Measurements from ENCODE around the gene DDIT3. TPM values are rescaled to one million over a fixed set of nuclear protein-coding genes. Genes with fewer than 3 reads are reported as not detected.

Gene DDIT3
- total RNA-seq, 1 experiment from 2014 or later: 61.9 TPM

- peak; percentile 38 for DNase-seq (ENCODE audit: low spot score)
- ChIA-PET CTCF (no interaction called here), POLR2A (ENCODE audit: low non-redundant PET) (interaction anchor here (0.6 kb wide), 1 partner anchor 189 kb away, joined by 3 read pairs; no protein-coding TSS in a partner anchor)
- Histone ChIP-seq H3K4me1 (ENCODE audit: insufficient read depth, low read length, poor library complexity, severe bottlenecking) (peaks cover 11% of the 10 kb centered on the region), H3K9me3 (ENCODE audit: low read depth, low read length, poor library complexity, severe bottlenecking) (no peaks in the 10 kb centered on the region), H3K36me3 (ENCODE audit: insufficient read depth, low read length, poor library complexity, severe bottlenecking) (no peaks in the 10 kb centered on the region), H3K27ac (ENCODE audit: low read depth, low read length, poor library complexity, severe bottlenecking) (no peak overlapping the region), H3K4me3 (ENCODE audit: low read depth, low read length, poor library complexity, severe bottlenecking) (no peak overlapping the region), H3K27me3 (replicated peaks; ENCODE audit: insufficient read depth, low read depth, low read length, poor library complexity) (no peaks in the 10 kb centered on the region)
- BruUV-seq (replicated peaks): no TSS peak
- TF ChIP-seq CTCF (conservative IDR thresholded peaks at IDR 0.05; ENCODE audit: low read depth, low read length) (no peak), EZH2 (IDR thresholded peaks at IDR 0.05; ENCODE audit: borderline replicate concordance, low read depth, low read length, poor library complexity, severe bottlenecking) (no peak)
- intact Hi-C loops (cut with micrococcal nuclease; ENCODE audit: unreplicated experiment): no loop called here
Observed at GRCh38 chr12:57553343-57554202, 33.3 kb upstream of the DDIT3 start.

- ChIA-PET CTCF (no interaction called here), POLR2A (ENCODE audit: low non-redundant PET) (interaction anchor here (0.6 kb wide), 1 partner anchor 189 kb away, joined by 3 read pairs; no protein-coding TSS in a partner anchor)
- Histone ChIP-seq H3K4me3 (ENCODE audit: low read depth, low read length, poor library complexity, severe bottlenecking) (no peak overlapping the region), H3K27ac (ENCODE audit: low read depth, low read length, poor library complexity, severe bottlenecking) (no peak overlapping the region), H3K36me3 (ENCODE audit: insufficient read depth, low read length, poor library complexity, severe bottlenecking) (no peaks in the 10 kb centered on the region), H3K4me1 (ENCODE audit: insufficient read depth, low read length, poor library complexity, severe bottlenecking) (peaks cover 11% of the 10 kb centered on the region), H3K27me3 (replicated peaks; ENCODE audit: insufficient read depth, low read depth, low read length, poor library complexity) (no peaks in the 10 kb centered on the region), H3K9me3 (ENCODE audit: low read depth, low read length, poor library complexity, severe bottlenecking) (no peaks in the 10 kb centered on the region)
- TF ChIP-seq EZH2 (IDR thresholded peaks at IDR 0.05; ENCODE audit: borderline replicate concordance, low read depth, low read length, poor library complexity, severe bottlenecking): no peak
- no peak for TF ChIP-seq CTCF (conservative IDR thresholded peaks at IDR 0.05; ENCODE audit: low read depth, low read length)
- intact Hi-C loops (cut with micrococcal nuclease; ENCODE audit: unreplicated experiment): no loop called here
- no TSS peak for BruUV-seq (replicated peaks)
- DNase-seq (ENCODE audit: low spot score): no peak
Observed at GRCh38 chr12:57552835-57553313, 32.6 kb upstream of the DDIT3 start.

- ChIA-PET POLR2A (ENCODE audit: low non-redundant PET) (no interaction called here), CTCF (no interaction called here)
- no peak for TF ChIP-seq EZH2 (IDR thresholded peaks at IDR 0.05; ENCODE audit: borderline replicate concordance, low read depth, low read length, poor library complexity, severe bottlenecking)
- no peak for TF ChIP-seq CTCF (conservative IDR thresholded peaks at IDR 0.05; ENCODE audit: low read depth, low read length)
- Histone ChIP-seq H3K27ac (ENCODE audit: low read depth, low read length, poor library complexity, severe bottlenecking) (no peak overlapping the region), H3K4me1 (ENCODE audit: insufficient read depth, low read length, poor library complexity, severe bottlenecking) (peaks cover 11% of the 10 kb centered on the region), H3K4me3 (ENCODE audit: low read depth, low read length, poor library complexity, severe bottlenecking) (no peak overlapping the region), H3K36me3 (ENCODE audit: insufficient read depth, low read length, poor library complexity, severe bottlenecking) (no peaks in the 10 kb centered on the region), H3K27me3 (replicated peaks; ENCODE audit: insufficient read depth, low read depth, low read length, poor library complexity) (no peaks in the 10 kb centered on the region), H3K9me3 (ENCODE audit: low read depth, low read length, poor library complexity, severe bottlenecking) (no peaks in the 10 kb centered on the region)
- intact Hi-C loops (cut with micrococcal nuclease; ENCODE audit: unreplicated experiment): no loop called here
- no TSS peak for BruUV-seq (replicated peaks)
- DNase-seq (ENCODE audit: low spot score): no peak
Observed at GRCh38 chr12:57552306-57552651, 32.0 kb upstream of the DDIT3 start.
